Tibial nerve (tissue), 4 donors: ENCODE data around the gene TGOLN2. TPM values are rescaled to one million over a fixed set of nuclear protein-coding genes. Genes with fewer than 3 reads are reported as not detected.
A peak's percentile ranks its signal among the peaks of the same experiment; 100 is the strongest.

Experiments used
- DNase-seq, 2 donors: peaks; one replicate each; pipeline ENCODE4 v3.0.0-alpha.2; 2019; ENCODE audit warnings: low spot score in 2 of 2
- H3K27ac ChIP-seq, 4 donors: fragments of 200-600 bp; sonication (generic) in 3 of 4; one replicate each; pipeline ENCODE4 v1.5.1; 2017 to 2019; ENCODE audit warnings: mild to moderate bottlenecking in 1 of 4
- H3K27me3 ChIP-seq, 2 donors: fragments of 200-600 bp; sonication (generic) in 1 of 2; one replicate each; pipeline versions ENCODE4 v1.5.1 to v1.6.0; 2017 to 2019
- H3K36me3 ChIP-seq, 3 donors: fragments of 200-600 bp; sonication (generic); one replicate each; pipeline ENCODE4 v1.5.1; 2018 to 2019
- H3K4me1 ChIP-seq, 4 donors: fragments of 200-600 bp; sonication (generic) in 3 of 4; one replicate each; pipeline ENCODE4 v1.5.1; 2017 to 2019
- H3K4me3 ChIP-seq, 4 donors: fragments of 200-600 bp; sonication (generic) in 3 of 4; one replicate each; pipeline ENCODE4 v1.5.1; 2017 to 2019; ENCODE audit warnings: mild to moderate bottlenecking in 1 of 4, moderate library complexity in 1 of 4
- H3K9me3 ChIP-seq, 4 donors: fragments of 200-600 bp; sonication (generic) in 3 of 4; one replicate each; pipeline ENCODE4 v1.5.1; 2017 to 2019
- CTCF ChIP-seq, 5 experiments: fragments of 200-600 bp in 3 of 5; fragments of 450-650 bp in 2 of 5; sonication (generic) in 3 of 5; IDR thresholded peaks; one replicate each; pipeline ENCODE4 v1.5.1; 2016 to 2019; ENCODE audit warnings: antibody characterized with exemption in 5 of 5, mild to moderate bottlenecking in 3 of 5, moderate library complexity in 2 of 5
- EP300 ChIP-seq, 2 donors: sonication (generic); formaldehyde crosslinking; IDR thresholded peaks; one replicate each; pipeline ENCODE4 v1.6.1; 2017; ENCODE audit warnings: antibody characterized with exemption in 2 of 2, mild to moderate bottlenecking in 1 of 2
- POLR2A ChIP-seq, 2 donors: fragments of 450-650 bp; IDR thresholded peaks; one replicate each; pipeline ENCODE4 v1.6.1; 2017; ENCODE audit warnings: antibody characterized with exemption in 2 of 2, mild to moderate bottlenecking in 2 of 2, moderate library complexity in 2 of 2
- WGBS, 2 donors: methylation state at CpG; one replicate each; pipeline ENCODE4 v1.1.5; 2018; 5-methylcytosine and 5-hydroxymethylcytosine counted together
- total RNA-seq, 4 donors: library from RNA; depleted of rRNA; stranded (reverse); fragments of >200 nt; gene quantifications; one replicate each; pipeline ENCODE4 v1.1.0, GENCODE V29; 2016

Gene TGOLN2
- total RNA-seq, 4 donors from 2014 or later: 96.9 to 128 (median 109) TPM

GRCh38 chr2:85278361-85278760 is 49.4 kb downstream of the TGOLN2 start:
- H3K4me3 ChIP-seq: no peak overlapping the region
- no peaks in the 10 kb centered on the region for H3K27me3 ChIP-seq
- H3K36me3 ChIP-seq: peaks cover 0 to 1% (median 0%) of the 10 kb centered on the region in 3 donors
- H3K9me3 ChIP-seq: no peaks in the 10 kb centered on the region
- no peak for DNase-seq
- no peak for TF ChIP-seq POLR2A (IDR thresholded peaks at IDR 0.05)
- TF ChIP-seq EP300 (IDR thresholded peaks at IDR 0.05): no peak
- TF ChIP-seq CTCF (IDR thresholded peaks at IDR 0.05): no peak
- H3K4me1 ChIP-seq: peaks cover 0 to 41% (median 20%) of the 10 kb centered on the region in 4 donors
- peak overlapping the region in 2 of 4 donors; percentile 65 to 79 for H3K27ac ChIP-seq
- 45 to 47% methylated on average over 2 of the region's 2 CpGs for WGBS, 2 donors

GRCh38 chr2:85277416-85278158 is 50.2 kb downstream of the TGOLN2 start:
- H3K4me3 ChIP-seq: peak overlapping the region in 2 of 4 donors; percentile 2 to 16
- H3K27me3 ChIP-seq: no peaks in the 10 kb centered on the region
- peaks cover 0 to 41% (median 20%) of the 10 kb centered on the region in 4 donors for H3K4me1 ChIP-seq
- peak in 1 of 2 donors; percentile 40 for DNase-seq
- 29 to 30% methylated on average over 14 to 15 of the region's 15 CpGs for WGBS, 2 donors
- TF ChIP-seq POLR2A (IDR thresholded peaks at IDR 0.05) (no peak), EP300 (IDR thresholded peaks at IDR 0.05) (peak in 1 of 2 donors; percentile 49)
- peak overlapping the region in 3 of 4 donors; percentile 63 to 79 (median 65) for H3K27ac ChIP-seq
- no peaks in the 10 kb centered on the region for H3K9me3 ChIP-seq
- no peaks in the 10 kb centered on the region for H3K36me3 ChIP-seq

GRCh38 chr2:85276571-85277118 is 51.1 kb downstream of the TGOLN2 start:
- H3K27ac ChIP-seq: peak overlapping the region in 3 of 4 donors; percentile 63 to 79 (median 65)
- 29 to 44% methylated on average over 14 of the region's 14 CpGs for WGBS, 2 donors
- no peaks in the 10 kb centered on the region for H3K27me3 ChIP-seq
- no peak for DNase-seq
- TF ChIP-seq POLR2A (IDR thresholded peaks at IDR 0.05) (no peak), EP300 (IDR thresholded peaks at IDR 0.05) (no peak), CTCF (IDR thresholded peaks at IDR 0.05) (no peak)
- peaks cover 0 to 41% (median 20%) of the 10 kb centered on the region in 4 donors for H3K4me1 ChIP-seq
- H3K36me3 ChIP-seq: no peaks in the 10 kb centered on the region
- peak overlapping the region in 2 of 4 donors; percentile 17 to 29 for H3K4me3 ChIP-seq
- no peaks in the 10 kb centered on the region for H3K9me3 ChIP-seq

GRCh38 chr2:85275984-85276540 is 51.7 kb downstream of the TGOLN2 start:
- H3K4me1 ChIP-seq: peaks cover 0 to 41% (median 20%) of the 10 kb centered on the region in 4 donors
- 37 to 44% methylated on average over 9 of the region's 9 CpGs for WGBS, 2 donors
- H3K4me3 ChIP-seq: peak overlapping the region in 3 of 4 donors; percentile 11 to 29 (median 17)
- TF ChIP-seq POLR2A (IDR thresholded peaks at IDR 0.05): no peak
- peak in 1 of 2 donors; percentile 16 for TF ChIP-seq EP300 (IDR thresholded peaks at IDR 0.05)
- TF ChIP-seq CTCF (IDR thresholded peaks at IDR 0.05): no peak
- no peaks in the 10 kb centered on the region for H3K27me3 ChIP-seq
- DNase-seq: no peak
- no peaks in the 10 kb centered on the region for H3K9me3 ChIP-seq
- peak overlapping the region in 3 of 4 donors; percentile 63 to 79 (median 65) for H3K27ac ChIP-seq
- H3K36me3 ChIP-seq: no peaks in the 10 kb centered on the region

- WGBS, 2 donors: 56 to 67% methylated on average over 19 of the region's 21 CpGs
- Histone ChIP-seq H3K36me3 (no peaks in the 10 kb centered on the region), H3K27ac (no peak overlapping the region), H3K27me3 (no peaks in the 10 kb centered on the region), H3K9me3 (no peaks in the 10 kb centered on the region), H3K4me1 (peaks cover 0 to 49% (median 20%) of the 10 kb centered on the region in 4 donors), H3K4me3 (no peak overlapping the region)
- TF ChIP-seq CTCF (IDR thresholded peaks at IDR 0.05) (no peak), POLR2A (IDR thresholded peaks at IDR 0.05) (no peak), EP300 (IDR thresholded peaks at IDR 0.05) (no peak)
- no peak for DNase-seq
Observed at GRCh38 chr2:85273738-85274731, 53.8 kb downstream of the TGOLN2 start.
